ENCODE measurements around the gene CANX. TPM values are rescaled to one million over a fixed set of nuclear protein-coding genes. Genes with fewer than 3 reads are reported as not detected.

CANX gene
- total RNA-seq, 2 donors from 2014 or later, result 389 to 615 TPM

- no peak overlapping the region for H3K4me3 Mint-ChIP-seq
- DNase-seq, result no peak
- no peaks in the 10 kb centered on the region for H3K4me1 ChIP-seq (ENCODE audit: control insufficient read depth, insufficient read depth, low read length)
- H3K27me3 Mint-ChIP-seq (ENCODE audit: insufficient read depth), result no peaks in the 10 kb centered on the region
- no peaks in the 10 kb centered on the region for H3K9me3 ChIP-seq (ENCODE audit: control insufficient read depth, low read length)
- WGBS, 2 experiments (ENCODE audit: insufficient coverage in 1 of 2, insufficient read length in 1 of 2), result 90 to 97% methylated on average over 7 of the region's 7 CpGs
- no peak overlapping the region for H3K27ac Mint-ChIP-seq
- H3K36me3 Mint-ChIP-seq (ENCODE audit: low read depth), result peaks cover 41% of the 10 kb centered on the region
- H3K9me3 Mint-ChIP-seq, result no peaks in the 10 kb centered on the region
- no peaks in the 10 kb centered on the region for H3K4me1 Mint-ChIP-seq
- H3K27me3 ChIP-seq (ENCODE audit: control insufficient read depth, insufficient read depth, low read length, poor library complexity, severe bottlenecking), result no peaks in the 10 kb centered on the region
- no peak for TF ChIP-seq CTCF (conservative IDR thresholded peaks at IDR 0.05)
- no peak overlapping the region for H3K9ac ChIP-seq (ENCODE audit: extremely low read depth, low read length, poor library complexity, severe bottlenecking)
- no peak overlapping the region for H3K4me3 ChIP-seq (ENCODE audit: low read length)
- H3K27ac ChIP-seq (ENCODE audit: low read depth, low read length), result no peak overlapping the region
- H3K36me3 ChIP-seq (ENCODE audit: control insufficient read depth, insufficient read depth, low read length), result peaks cover 26% of the 10 kb centered on the region
Measured at GRCh38 chr5:179780362-179780761, 81.6 kb downstream of the CANX start.

Other genes with a start within 250 kb of the CANX start
- 10 to 100 TPM; 45.7 to 74.0 TPM for gene RUFY1, start 148.4 kb upstream of the CANX start, total RNA-seq
- gene HNRNPH1, start 75.3 kb upstream of the CANX start, total RNA-seq, result 100 to 1,000 TPM; 801 to 885 TPM
- not detected for gene CBY3, start 17.9 kb upstream of the CANX start, total RNA-seq
- gene MAML1, start 33.9 kb downstream of the CANX start, total RNA-seq, result 10 to 100 TPM; 38.9 to 41.4 TPM
- gene LTC4S, start 95.0 kb downstream of the CANX start, total RNA-seq, result 1 to 10 TPM; 5.7 to 6.3 TPM
- gene MGAT4B, start 107.9 kb downstream of the CANX start, total RNA-seq, result 100 to 1,000 TPM; 165 to 177 TPM
- 100 to 1,000 TPM; 134 to 172 TPM for gene SQSTM1, start 121.9 kb downstream of the CANX start, total RNA-seq
- 10 to 100 TPM; 45.8 to 55.3 TPM for gene MRNIP, start 159.8 kb downstream of the CANX start, total RNA-seq
- 100 to 1,000 TPM; 118 to 127 TPM for gene TBC1D9B, start 208.9 kb downstream of the CANX start, total RNA-seq

All from endodermal cell (in vitro differentiated cells).